Measurements from ENCODE around the gene OPCML.

The OPCML gene

DNA sequence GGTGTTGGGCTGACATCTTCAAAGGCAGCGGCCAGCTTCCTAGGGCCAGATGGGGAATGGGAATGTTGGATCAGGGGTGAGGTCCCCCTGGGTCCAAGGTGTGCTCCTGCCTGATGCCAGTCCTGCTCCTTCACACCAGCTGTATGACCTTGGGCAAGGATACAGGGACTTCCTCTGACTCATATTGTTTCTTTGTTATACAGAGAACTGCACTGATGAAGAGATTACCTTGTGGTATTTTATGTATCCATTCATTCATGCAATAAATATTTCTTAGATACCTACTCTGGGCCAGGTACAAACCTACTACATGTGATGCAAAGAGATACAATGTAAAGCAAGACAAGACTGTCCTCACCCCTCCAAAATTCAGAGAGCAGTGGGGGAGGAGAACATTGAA is 3.9 kb upstream of the OPCML start:
- no peak for DNase-seq

DNA sequence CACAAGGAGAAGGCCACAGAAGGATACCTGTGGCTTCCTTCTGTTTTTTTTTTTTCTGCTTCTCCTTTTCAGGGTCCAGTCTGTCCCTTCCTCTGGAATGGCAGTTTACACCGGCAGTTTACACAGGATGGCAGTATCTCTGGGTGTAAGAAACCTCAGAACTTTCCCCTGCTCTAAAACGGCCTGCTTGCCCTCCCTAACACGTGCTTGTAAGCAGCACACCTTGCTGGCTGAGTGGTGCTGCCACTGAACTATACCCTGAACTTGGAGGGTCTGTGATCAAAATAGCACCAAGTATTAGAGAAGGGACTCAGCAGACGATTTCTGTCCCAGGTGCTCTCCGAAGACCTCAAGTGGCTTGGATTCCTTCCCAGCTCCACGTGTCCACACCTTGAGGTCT is 904 bp upstream of the OPCML start:
- no peak for DNase-seq

DNA sequence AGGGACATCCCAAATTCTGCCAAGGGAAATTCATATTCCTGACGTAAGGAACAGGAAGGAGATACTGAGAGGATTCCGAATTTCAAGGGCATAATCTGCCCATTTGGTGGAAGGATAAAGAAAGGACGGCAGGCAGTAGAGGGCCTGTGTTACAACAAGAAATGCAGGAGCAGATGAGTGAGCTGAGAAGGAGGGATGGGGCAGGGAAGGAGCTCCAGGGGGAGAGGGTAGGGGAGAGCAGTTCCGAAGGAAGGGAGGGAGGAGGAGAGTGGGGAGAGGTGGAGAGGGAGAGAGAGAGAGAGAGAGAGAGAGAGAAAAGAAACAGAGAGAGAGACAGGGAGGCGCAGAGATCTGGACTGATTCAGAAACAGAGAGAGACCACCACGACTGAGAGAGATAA is 843 bp downstream of the OPCML start:
- DNase-seq, result no peak

GRCh38 chr11:133530501-133530835 is 1.8 kb downstream of the OPCML start:
- DNase-seq, result no peak

DNA sequence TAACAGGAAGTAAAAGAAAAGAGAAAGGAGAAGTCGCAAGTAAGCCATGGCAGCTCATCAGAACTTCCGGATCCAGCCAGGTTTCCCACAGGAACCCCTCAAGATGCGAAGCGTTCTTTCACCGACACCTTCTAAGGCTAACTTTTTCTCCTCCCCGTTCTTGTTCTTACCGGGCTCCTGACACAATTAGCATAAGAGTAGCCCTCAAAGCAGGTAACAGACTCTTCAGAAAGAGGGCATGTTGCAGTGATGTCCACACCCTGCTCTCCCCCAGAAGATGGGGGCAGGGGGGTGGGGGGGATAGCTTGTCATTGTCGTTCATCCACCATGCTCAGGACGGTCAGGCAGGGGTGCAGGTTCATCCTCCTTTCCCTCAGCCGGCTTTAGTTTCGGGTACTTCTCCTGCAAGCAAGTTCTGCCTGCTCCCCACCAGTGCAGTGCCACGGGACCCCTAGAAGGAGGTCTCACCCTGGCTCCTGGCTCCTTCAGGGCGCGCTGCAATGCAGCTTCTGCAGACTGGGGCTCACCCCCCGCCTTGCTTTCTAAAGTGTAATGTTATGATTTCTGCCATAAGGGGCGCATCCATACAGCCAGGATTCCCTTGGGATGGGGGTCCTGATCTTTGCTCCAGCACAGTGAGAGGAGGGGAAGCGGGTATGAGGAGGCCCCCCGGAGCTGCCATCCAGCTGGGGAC is 2.3 kb downstream of the OPCML start:
- no peak for DNase-seq

GRCh38 chr11:133526790-133527189 is 5.5 kb downstream of the OPCML start:
- DNase-seq, result no peak

- no peak for DNase-seq
Observed at GRCh38 chr11:133525976-133526375, 6.3 kb downstream of the OPCML start.

DNA sequence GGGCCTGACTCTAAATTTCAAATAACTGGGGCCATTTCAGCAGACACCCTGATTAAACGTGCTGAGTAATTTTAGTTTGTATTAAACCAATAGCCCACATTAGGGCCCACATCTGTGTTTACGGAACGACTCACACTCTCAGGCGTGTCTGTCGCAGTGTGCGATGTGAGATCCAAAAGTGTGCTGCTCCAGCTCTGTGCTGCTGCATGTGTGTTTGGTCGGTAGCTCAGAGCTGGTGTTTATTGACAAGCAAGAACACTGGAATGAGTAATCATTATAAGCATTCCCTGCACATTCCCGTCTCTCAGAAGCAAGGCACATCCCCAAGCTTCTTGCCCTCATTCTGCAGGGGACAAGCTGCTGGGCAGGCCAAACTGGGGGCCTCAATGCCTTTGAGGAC is 7.8 kb downstream of the OPCML start:
- no peak for DNase-seq

DNA sequence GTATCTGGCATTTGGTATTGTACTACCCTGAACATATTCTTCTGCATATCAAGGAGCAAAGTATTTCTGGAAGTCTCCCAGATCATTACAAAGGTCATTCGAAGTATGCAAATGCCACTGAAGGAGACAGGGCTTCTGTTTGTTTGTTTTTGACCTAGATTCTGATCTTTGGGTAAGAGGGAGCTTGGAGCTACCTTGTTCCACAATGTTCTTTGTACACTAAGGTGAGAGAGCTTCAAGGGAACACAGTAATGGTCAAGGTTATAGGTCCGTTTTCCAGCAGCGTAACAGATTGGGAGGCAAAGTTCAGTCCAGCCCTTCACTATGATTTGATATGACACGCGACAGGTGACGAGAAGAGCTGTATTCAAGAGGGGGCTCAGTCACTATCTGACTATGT is 10.0 kb downstream of the OPCML start:
- no peak for DNase-seq

- no peak for DNase-seq
Observed at GRCh38 chr11:133521502-133521901, 10.8 kb downstream of the OPCML start.

- DNase-seq, result no peak
Observed at GRCh38 chr11:133520707-133521106, 11.6 kb downstream of the OPCML start.

GRCh38 chr11:133519560-133519959 is 12.7 kb downstream of the OPCML start:
- DNase-seq, result no peak

- DNase-seq, result no peak
Observed at GRCh38 chr11:133518702-133519264, 13.5 kb downstream of the OPCML start.

- DNase-seq, result no peak
Observed at GRCh38 chr11:133516845-133517244, 15.5 kb downstream of the OPCML start.

DNA sequence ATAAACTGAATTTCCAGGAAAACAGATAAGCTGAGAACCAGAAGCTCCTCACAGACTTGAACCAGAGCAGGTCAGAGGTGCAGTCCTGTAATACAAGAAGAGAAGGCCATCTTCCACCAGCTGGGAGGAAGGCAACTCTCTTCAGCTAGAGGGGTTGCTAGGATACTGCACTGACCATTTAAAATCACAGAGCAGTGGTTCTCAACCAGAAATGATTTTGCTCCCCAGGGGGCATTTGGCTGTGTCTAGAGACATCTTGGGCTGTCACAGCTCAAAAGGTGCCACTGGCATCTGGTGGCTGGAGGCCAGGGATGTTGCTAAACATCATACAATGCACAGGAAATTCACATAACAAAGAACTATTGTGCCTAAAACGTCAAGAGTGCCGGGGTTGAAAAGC is 17.2 kb downstream of the OPCML start:
- DNase-seq, result no peak

GRCh38 chr11:133509924-133510697 is 22.2 kb downstream of the OPCML start:
- no peak for DNase-seq

DNA sequence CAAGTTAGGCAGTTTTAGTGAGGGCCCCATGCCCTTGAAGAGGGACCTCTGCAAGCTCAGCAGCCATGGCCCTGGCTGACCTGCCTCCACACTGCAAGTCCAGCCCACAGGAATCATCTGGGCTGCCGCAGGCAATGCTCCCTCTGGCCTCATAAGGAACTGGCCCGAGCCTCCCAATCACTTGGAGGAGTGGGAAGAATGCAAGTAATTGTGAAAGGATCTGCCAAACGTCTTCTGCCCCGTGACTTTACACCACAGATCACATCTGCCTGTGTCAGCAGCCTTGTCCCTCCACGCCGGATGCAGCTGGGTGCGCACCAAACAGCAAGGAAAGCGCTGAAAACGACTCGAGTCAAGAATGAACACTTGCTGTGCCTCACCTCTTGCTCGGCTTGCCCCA is 23.8 kb downstream of the OPCML start:
- peak; percentile 56 for DNase-seq

DNA sequence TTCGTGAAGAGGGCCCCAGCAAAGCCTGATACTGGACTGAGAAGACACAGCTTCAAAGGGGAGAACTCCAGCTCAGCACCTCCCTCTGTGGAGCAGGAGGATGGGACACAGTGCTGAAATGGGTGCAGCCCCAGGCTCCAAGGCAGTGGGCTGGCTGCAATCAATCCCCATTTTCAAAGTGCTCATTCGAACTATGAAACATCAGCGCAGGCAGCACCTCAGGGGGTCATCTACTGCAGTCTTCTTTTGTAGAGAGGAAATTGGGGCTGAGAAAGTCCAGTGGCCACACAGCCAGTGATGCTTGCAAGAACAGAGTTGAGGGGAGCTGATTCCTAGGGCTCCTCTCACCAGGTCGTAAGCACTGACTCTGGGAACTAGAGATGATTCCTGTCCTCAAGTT is 25.1 kb downstream of the OPCML start:
- no peak for DNase-seq

DNA sequence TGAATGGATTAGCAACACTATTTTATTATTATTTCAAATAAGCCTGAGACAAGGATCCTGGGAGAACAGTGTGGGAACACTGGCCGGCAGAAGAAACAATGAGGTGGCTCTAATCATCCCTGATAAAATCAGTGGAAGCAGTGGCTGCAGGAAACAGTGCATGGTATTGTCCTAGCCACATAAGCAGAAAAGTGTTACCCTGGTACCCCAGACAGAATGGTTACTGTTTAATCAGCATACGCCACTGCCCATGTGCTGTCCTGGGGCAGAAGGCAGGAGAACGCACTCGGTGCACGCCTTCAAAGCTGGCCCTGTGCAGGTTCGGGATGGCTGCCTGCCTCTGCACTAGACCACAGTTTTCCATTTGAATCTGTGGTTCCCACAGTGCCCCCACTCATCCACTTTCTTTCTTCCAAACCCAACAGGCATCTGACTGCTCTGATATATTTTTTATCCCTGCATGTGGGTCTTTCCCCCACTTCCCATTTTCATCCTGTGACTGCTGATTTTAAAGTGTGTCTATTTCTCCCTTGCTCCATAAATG is 25.7 kb downstream of the OPCML start:
- DNase-seq, result no peak

DNA sequence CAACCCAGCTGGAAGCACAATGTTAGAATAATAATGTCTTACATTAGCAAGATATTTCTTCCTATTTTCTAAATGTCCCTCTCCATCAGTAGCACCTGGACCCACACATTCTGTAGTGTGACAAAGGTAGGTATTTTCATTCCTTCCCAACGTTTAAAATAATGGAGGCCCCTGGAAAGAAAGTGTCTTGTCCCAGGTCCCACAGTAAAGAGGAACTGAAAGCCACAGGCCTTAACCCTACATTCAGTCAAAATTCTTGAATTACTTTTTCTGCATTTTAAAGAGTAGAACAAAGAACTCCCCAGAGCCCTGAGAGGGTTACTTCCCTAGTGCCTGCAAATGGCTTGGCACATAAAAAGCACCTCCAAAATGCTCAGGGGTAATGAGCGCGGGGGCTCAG is 26.3 kb downstream of the OPCML start:
- DNase-seq, result no peak

DNA sequence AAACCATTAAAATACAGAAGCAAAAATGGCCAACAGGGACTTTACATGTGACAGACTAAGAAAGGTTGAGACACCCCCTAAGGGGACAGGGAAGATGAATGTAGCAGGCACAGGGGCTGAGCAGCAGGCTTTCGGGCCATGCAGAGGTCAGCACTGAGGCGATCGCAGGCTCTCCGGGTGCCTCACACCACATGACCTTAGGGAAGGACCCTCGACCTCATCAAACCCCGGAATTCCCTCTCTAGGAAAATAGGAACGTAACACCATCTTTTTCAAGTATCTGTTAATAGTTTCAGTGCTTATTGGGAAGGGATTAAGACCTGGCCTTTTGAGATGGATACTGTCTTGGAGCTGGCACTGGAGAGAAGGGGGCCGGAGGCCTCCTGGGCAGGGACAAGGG is 27.4 kb downstream of the OPCML start:
- no peak for DNase-seq

- no peak for DNase-seq
Observed at GRCh38 chr11:133503776-133504175, 28.5 kb downstream of the OPCML start.

DNA sequence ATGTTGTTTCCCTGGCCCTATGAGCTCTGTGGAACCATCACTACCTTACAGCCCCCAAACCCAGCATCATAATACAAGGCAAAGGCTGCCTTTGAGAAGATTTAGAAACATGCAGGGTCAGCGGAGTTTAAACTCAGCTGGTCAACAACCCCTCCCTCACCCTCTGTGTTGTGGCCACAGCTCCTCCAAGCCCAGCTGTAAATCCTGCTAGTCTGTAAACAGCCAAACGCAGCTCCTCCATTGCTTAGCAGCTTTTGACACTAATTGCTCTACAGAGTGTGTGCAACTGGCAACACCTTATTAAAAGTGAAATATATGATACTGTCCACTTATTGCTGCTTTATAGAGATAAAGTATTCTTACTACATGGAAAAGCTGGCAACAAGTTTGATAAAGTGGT is 29.1 kb downstream of the OPCML start:
- DNase-seq, result no peak
